Ishikawa (cell line): ENCODE measurements around the gene DHRSX.

Experiments
- CEBPB ChIP-seq: IDR thresholded peaks from 2 replicates; pipeline ENCODE4 v1.6.1; 2012
- CREB1 ChIP-seq: IDR thresholded peaks from 2 replicates; pipeline ENCODE4 v1.6.1; 2012; ENCODE audit warnings: low read depth
- EGR1 ChIP-seq: IDR thresholded peaks from 2 replicates; pipeline ENCODE4 v1.6.1; 2012
- EP300 ChIP-seq: IDR thresholded peaks from 2 replicates; pipeline ENCODE4 v1.6.1; 2012; ENCODE audit warnings: borderline replicate concordance
- FOXM1 ChIP-seq: IDR thresholded peaks from 2 replicates; pipeline ENCODE4 v1.6.1; 2012; ENCODE audit warnings: low read depth, borderline replicate concordance
- RAD21 ChIP-seq: IDR thresholded peaks from 2 replicates; pipeline ENCODE4 v1.6.1; 2012; ENCODE audit warnings: low read depth
- TAF1 ChIP-seq: IDR thresholded peaks from 2 replicates; pipeline ENCODE4 v1.6.1; 2012; ENCODE audit warnings: low read depth, mild to moderate bottlenecking
- TEAD4 ChIP-seq: IDR thresholded peaks from 2 replicates; pipeline ENCODE4 v1.6.1; 2012
- YY1 ChIP-seq: IDR thresholded peaks from 2 replicates; pipeline ENCODE4 v1.6.1; 2012; ENCODE audit warnings: low read depth
- TF ChIP-seq, protein P1 (sequence below): IDR thresholded peaks from 2 replicates; pipeline ENCODE4 v1.6.1; 2012
- TF ChIP-seq, protein P2 (sequence below): IDR thresholded peaks from 2 replicates; pipeline ENCODE4 v1.6.1; 2012; ENCODE audit warnings: low read depth, mild to moderate bottlenecking
- TF ChIP-seq, protein P3 (sequence below): IDR thresholded peaks from 2 replicates; pipeline ENCODE4 v1.6.1; 2012

DNA sequence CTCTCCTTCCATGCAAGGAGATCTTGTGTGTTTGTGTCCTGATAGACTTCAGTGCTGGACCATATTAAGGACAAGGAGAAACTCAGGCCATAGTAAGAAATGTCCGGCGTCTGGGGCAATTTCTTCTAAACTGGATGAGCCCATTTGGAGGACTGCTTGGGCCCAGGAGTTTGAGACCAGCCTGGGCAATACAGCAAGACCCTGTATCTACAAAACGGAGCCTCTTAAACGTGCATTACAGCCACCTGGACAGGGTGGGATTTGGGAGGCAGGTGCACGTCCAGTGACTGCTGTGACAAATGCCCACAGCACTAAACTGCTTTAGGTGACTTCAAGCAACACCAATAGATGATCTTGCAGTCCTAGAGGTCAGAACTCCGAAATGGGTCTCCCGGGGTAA lies 311.9 kb downstream of the DHRSX start:
- no peak for TF ChIP-seq TEAD4
- TF ChIP-seq EP300: no peak
- no peak for TF ChIP-seq TAF1
- TF ChIP-seq, protein P1, sequence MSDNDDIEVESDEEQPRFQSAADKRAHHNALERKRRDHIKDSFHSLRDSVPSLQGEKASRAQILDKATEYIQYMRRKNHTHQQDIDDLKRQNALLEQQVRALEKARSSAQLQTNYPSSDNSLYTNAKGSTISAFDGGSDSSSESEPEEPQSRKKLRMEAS: no peak
- TF ChIP-seq, protein P2, sequence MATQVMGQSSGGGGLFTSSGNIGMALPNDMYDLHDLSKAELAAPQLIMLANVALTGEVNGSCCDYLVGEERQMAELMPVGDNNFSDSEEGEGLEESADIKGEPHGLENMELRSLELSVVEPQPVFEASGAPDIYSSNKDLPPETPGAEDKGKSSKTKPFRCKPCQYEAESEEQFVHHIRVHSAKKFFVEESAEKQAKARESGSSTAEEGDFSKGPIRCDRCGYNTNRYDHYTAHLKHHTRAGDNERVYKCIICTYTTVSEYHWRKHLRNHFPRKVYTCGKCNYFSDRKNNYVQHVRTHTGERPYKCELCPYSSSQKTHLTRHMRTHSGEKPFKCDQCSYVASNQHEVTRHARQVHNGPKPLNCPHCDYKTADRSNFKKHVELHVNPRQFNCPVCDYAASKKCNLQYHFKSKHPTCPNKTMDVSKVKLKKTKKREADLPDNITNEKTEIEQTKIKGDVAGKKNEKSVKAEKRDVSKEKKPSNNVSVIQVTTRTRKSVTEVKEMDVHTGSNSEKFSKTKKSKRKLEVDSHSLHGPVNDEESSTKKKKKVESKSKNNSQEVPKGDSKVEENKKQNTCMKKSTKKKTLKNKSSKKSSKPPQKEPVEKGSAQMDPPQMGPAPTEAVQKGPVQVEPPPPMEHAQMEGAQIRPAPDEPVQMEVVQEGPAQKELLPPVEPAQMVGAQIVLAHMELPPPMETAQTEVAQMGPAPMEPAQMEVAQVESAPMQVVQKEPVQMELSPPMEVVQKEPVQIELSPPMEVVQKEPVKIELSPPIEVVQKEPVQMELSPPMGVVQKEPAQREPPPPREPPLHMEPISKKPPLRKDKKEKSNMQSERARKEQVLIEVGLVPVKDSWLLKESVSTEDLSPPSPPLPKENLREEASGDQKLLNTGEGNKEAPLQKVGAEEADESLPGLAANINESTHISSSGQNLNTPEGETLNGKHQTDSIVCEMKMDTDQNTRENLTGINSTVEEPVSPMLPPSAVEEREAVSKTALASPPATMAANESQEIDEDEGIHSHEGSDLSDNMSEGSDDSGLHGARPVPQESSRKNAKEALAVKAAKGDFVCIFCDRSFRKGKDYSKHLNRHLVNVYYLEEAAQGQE: no peak
- no peak for TF ChIP-seq YY1
- no peak for TF ChIP-seq FOXM1
- TF ChIP-seq CREB1: no peak
- TF ChIP-seq RAD21: no peak
- TF ChIP-seq CEBPB: no peak
- TF ChIP-seq EGR1: no peak
- TF ChIP-seq, protein P3, sequence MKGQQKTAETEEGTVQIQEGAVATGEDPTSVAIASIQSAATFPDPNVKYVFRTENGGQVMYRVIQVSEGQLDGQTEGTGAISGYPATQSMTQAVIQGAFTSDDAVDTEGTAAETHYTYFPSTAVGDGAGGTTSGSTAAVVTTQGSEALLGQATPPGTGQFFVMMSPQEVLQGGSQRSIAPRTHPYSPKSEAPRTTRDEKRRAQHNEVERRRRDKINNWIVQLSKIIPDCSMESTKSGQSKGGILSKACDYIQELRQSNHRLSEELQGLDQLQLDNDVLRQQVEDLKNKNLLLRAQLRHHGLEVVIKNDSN: no peak
